NCI-H82 treated with DMSO at 0.1 percent for 48 hours (cell line): ENCODE data around the gene IDH3G.

Experiments
- DNase-seq: peaks from one replicate; lab custom pipeline; 2025; ENCODE audit not compliant: unreplicated experiment; lab: John Stamatoyannopoulos, UW

The IDH3G gene

DNA sequence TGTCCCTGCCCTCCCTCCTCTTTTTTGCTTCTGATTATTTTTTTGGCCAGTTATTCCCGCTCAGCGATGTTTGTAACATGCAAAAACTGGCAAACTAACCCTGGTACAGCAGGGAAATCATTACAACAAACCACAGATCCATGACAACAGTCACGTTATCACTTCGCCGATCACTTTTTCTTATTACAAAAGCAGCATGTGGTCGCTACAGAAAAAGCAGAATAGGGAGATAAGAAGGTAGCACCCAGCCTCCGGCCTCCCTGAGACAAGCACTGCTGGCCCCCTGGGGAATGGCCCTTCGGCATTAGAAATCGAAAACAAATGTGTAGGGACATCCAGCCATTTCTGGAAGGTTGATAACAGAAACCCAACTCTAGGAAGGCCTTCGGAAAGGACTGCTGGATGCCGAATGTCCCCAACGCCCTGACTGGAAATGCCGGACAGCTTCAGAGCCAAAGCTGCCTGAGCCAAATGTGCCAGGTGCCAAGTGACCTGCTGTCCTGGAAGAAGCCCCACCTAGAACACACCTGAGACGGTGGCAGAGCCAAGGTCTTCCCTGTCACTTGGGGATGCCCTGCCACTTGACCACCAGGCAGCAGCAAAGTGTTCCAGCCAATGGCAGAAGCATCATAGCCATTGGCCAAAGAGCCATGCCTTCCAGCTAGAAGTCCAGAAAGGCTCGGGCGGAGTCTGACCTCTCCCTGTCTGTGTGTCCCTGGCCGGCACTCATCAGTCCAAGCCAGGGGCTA, 2.9 kb downstream of the IDH3G start:
- no peak for DNase-seq

DNA sequence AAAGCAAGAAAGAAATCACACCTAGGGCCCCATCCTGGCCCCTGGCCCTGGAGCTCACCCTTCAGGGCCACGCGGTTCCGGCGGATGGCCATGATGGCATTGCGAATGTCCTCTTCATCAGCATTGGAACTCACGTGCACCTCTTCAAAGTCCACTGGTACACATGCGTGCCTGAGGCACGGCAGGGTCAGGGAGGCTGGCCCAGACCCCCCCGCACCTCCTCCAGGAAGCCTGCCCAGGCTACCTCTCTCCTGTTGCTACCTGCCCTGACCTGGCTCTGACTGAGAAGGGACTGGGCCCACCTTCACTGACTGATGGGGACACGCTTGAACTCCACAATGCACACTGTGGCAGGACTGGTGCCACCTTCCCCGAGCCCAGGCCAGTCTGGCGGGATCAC, 4.5 kb downstream of the IDH3G start:
- no peak for DNase-seq

DNA sequence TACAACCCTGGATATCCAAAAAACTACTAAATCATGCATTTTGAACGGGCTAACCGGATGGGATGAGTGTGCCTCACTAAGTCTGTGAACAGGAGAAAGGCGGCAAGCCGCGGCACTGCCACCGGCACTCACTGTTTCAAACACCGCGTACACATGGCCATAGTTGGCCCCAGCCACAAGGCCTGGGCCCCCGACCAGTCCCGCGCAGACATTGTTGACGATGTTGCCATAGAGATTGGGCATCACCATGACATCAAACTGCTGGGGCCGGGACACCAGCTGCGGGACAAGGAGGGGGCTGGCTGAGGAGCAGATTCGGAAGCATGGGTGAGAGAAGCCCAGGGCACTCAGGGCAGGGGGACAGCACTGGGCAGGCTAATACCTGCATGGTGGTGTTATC, 7.5 kb downstream of the IDH3G start:
- no peak for DNase-seq

DNA sequence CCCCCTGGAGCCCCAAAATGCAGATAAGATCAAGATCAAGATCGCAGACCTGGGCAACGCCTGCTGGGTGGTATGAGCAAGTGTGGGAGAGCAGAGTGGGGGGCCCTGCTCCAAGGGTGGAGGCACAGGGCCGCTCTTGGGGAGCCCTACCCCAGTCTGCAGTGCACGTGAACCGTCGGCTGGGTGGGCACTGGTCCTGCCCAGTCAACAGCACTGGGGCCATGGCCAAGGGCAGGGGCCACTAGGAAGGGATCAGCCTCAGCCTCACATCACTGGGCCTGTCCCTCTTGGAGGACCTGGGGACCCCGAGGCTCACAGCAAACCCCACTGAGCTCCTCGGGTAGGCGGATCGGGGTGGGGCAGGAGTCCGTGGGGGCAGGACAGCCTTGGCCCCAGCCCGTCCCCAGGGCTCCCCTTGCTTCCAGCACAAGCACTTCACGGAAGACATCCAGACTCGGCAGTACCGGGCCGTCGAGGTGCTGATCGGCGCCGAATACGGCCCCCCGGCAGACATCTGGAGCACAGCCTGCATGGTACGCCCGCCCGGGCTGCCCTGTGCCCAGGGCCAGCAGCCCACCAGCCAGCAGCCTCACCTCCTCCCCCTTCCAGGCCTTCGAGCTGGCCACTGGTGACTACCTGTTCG, 9.7 kb downstream of the IDH3G start:
- no peak for DNase-seq

DNA sequence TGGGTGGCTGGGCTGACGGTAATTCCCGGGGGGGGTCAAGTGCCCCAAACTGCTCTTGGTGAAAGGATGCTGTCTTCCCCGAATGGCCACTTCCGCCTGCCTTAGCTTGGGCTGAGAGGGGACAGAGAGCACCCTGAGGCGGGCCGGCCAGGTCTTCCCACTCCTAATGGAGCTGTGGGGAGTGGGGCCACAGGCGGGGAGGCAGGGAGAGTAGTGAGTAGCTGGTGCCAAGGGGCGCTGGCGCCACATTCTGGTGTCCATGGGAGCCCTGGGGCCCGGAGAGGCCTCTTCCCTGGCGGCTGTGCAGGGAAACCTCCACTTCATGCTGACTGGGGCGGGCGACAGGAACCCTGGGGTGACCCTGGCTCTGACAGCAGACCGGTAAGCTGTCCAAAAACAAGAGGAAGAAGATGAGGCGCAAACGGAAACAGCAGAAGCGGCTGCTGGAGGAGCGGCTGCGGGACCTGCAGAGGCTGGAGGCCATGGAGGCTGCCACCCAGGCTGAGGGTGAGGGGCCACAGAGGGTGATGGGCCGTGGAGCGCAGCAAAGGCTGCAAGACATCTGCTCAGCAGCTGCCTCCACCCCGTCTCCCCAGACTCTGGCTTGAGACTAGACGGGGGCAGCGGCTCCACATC, 10.7 kb downstream of the IDH3G start:
- DNase-seq = no peak

DNA sequence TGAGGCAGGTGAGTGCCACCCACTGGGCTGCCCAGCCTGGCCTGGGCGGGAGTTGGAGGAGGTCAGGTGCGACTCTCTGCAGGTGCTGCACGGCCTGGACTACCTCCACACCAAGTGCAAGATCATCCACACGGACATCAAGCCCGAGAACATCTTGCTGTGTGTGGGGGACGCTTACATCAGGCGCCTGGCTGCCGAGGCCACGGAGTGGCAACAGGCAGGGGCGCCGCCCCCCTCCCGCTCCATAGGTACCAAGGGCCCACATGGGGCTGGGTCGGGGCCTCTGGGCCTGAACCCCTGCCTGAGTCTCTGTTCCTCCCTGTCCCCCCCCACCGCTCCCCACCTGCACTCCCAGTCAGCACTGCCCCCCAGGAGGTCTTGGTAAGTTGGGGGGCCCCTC, 11.3 kb downstream of the IDH3G start:
- no peak for DNase-seq

DNA sequence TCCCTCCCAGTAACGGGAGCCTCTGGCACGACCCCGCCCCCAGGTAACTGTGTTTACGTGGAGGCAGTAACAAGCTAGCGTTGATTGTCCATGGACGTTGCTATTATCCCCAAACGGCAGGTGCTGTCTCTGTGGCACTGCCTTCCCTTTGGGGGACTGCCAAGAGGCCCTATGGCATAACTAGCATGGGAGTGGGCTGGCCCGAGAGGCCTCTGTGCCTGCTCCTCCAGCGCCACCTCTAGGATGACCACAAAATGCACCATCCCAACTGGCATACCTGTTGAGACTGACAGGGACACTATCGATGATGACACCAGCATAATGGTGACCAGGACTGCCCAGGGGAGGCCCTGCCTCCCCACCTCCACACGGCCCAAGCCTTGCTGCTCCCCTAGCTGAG, 11.9 kb downstream of the IDH3G start:
- DNase-seq = no peak

DNA sequence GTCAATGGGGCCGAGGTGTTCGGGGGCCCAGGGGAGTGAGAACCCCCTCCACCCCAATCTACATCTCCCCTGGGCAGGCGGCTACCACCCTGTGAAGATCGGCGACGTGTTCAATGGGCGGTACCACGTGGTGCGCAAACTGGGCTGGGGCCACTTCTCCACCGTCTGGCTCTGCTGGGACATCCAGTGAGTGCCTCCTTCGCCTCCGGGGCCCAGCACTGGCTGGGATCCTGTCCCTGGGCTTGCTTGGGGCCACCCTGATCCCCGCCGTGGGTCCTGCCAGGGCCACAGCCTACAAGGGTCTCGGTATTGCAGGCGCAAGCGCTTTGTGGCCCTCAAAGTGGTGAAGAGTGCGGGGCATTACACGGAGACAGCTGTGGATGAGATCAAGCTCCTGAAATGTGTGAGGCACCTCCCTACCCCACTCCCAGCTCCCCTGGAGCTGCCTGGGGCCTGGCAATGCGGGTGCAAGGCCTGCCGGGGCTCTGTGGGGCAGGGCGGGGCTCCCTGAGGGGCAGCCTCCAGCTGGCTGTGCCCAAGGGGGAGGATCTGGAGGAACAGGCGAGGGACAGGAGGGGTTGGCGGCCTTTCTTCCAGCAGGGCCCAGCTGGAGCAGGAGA, 12.6 kb downstream of the IDH3G start:
- no peak for DNase-seq

DNA sequence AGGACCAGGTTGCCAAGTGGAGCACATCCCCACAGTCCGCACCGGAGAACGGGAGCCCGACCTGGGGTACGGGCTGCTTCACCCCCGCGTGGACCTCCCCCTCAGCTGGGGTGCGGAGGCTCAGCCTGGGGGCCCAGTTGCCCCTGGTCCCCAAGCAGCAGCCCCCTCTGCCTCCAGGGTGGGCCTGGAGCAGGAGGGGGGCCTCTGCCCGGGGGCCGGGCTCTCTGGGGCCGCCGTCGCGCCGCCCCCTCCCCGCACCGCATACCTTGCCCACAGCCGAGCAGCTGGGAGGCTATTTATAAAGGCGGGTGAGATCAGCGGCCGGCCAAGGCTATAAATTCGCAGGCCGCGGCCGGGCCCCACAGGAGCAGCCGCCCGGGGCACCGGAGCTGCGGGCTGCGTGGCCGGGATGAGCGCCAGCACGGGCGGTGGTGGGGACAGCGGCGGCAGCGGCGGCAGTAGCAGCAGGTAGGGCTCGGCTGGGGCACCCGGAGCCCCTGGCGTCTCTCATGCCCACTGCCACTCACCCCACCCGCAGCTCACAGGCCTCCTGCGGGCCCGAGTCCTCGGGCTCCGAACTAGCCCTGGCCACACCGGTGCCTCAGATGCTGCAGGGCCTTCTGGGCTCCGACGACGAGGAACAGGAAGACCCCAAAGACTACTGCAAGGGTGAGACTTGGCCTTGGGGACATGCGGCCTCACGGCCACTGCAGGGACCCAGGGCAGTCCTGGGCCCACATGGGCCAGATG, 13.3 kb downstream of the IDH3G start, which contains the start of gene SRPK3:
Gene SRPK3 (plus strand): TSS at position 364 of the 750 bp plus-strand sequence. CDS start 46 bp downstream, at position 410.
- DNase-seq = no peak

DNA sequence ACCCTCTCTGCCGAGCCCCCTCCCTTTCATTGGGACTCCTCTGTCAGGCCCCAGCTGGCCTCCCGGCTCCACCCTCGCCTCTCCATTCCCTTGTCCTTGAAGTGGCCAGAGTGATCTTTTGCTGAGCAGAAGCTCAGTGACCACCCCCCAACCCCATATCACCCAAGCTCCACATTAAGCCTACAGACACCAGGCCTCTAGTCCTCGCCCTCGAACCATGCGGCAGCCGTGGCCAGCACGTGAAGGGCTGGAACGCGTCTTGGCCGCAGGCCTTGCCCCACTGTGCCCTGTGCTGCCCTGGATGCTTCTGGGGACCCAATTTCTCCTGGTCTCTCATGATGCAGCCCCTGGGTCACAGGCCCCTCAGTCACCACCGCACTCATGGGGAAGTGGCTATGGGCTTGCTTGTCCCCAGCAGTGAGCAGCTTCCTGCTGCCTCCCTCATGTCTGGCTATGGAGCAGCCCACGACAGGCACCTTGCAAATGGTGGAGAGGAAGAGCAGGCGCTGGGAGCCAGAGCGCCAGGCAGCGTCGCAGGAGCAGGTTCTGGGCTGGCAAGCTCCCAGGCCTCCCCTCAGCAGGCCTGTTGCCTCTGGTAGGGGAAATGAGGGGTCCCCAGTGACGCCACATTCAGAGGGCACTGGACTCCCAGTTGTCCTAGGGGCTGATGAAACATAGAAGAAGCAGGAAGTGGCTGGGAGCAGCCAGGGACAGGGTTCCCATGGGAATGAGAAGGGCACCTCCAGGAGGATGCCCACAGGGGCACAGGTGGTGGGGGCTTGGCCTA, 14.1 kb downstream of the IDH3G start:
- DNase-seq = no peak

DNA sequence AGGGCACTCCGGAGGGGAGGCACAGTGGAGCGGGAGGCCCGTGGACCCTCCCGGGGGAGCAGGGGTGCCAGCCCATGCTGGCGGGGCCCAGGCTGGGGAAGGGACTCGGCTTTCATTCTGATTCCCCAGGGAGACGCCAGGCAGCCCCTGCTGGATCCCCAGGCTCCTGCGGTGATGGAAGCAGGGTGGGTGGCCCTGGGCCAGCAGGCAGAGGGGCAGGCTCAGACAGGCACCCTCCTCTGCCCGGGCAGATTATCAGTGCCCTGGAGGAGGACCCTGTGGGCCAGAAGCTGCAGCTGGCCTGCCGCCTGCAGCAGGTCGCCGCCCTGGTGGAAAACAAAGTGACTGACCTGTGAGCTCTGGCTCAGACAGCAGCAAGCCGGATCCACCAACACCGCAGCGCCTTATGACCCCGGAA, 15.5 kb downstream of the IDH3G start:
- DNase-seq = no peak

DNA sequence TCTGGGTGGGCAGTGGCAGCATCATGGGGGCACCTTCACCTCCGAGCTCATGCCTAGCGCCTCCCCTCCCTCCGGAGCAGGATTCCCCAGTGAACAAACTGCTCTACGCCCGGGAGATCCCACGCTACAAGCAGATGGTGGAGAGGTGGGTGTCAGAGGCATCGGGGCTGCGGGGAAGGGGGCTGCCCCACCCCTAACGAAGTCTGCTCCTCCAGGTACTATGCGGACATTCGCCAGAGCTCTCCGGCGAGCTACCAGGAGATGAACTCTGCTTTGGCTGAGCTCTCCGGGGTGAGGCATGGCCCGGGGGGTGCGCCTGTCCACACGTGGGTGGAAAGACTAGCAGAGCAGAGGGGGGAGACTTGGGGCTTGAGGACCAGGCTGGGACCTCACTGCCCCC, 16.0 kb downstream of the IDH3G start:
- DNase-seq = no peak

DNA sequence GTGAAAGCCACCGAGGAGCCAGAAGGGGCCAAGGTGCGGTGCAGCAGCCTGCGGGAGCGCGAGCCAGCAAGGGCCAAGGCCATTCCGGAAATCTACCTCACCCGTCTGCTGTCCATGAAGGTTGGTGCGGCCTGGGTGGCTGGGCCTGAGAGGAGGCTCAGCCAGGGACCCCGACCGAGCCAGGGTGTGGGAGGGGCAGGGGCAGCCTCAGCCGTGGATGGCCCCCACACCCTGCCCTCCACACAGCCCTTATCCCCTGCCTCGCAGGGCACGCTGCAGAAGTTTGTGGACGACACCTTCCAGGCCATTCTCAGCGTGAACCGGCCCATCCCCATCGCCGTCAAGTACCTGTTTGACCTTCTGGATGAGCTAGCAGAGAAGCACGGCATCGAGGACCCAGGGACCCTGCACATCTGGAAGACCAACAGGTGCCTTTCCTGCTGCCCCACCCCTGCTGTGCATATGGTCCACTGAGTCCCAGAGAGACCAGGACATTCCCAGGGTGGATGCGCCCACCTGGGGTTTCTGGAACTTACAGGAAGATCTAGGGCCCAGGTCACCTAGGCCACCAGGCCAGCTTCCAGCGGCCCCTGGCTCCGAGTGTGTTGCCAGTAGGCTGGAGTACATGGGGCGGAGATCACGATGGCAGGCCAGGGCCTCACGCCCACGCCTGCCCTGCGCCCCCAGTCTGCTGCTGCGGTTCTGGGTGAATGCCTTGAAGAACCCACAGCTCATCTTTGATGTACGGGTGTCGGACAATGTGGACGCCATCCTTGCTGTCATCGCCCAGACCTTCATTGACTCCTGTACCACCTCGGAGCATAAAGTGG, 16.7 kb downstream of the IDH3G start:
- DNase-seq = no peak

DNA sequence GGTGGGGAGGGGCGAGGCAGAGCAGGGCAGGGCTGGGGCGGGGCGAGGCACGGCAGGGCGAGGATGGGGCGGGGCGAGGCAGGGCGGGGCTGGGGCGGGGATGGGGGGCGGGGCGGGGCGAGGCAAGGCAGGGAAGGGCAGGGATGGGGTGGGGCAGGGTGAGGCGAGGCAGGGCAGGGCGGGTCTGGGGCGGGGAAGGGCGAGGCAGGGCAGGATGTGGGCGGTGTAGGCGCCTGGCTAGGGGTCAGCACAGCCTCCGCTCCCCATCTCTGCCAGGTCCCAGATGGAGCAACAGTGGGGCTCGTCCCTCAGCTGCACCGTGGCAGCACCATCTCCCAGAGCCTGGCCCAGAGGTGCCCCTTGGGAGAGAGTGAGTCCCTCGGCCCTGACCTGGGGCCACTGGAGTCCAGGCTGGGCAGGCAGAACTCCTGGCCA, 17.5 kb downstream of the IDH3G start:
- DNase-seq = no peak

DNA sequence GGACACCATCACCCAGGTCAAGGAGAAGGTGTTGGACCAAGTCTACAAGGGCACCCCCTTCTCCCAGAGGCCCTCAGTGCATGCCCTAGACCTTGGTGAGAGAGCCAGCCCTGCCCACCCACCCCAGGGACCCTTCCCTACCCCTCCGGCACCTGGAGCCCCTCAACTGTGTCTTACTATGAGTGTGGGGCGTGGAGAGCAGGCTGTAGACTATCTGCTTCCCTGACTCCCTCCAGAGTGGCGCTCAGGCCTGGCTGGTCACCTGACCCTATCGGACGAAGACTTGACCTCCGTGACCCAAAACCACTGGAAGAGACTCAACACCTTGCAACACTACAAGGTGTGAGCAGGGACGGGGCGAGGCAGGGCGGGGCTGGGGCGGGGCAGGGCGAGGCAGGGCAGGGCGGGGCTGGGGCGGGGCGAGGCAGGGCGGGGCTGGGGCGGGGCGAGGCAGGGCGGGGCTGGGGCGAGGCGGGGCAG, 18.0 kb downstream of the IDH3G start:
- no peak for DNase-seq

DNA sequence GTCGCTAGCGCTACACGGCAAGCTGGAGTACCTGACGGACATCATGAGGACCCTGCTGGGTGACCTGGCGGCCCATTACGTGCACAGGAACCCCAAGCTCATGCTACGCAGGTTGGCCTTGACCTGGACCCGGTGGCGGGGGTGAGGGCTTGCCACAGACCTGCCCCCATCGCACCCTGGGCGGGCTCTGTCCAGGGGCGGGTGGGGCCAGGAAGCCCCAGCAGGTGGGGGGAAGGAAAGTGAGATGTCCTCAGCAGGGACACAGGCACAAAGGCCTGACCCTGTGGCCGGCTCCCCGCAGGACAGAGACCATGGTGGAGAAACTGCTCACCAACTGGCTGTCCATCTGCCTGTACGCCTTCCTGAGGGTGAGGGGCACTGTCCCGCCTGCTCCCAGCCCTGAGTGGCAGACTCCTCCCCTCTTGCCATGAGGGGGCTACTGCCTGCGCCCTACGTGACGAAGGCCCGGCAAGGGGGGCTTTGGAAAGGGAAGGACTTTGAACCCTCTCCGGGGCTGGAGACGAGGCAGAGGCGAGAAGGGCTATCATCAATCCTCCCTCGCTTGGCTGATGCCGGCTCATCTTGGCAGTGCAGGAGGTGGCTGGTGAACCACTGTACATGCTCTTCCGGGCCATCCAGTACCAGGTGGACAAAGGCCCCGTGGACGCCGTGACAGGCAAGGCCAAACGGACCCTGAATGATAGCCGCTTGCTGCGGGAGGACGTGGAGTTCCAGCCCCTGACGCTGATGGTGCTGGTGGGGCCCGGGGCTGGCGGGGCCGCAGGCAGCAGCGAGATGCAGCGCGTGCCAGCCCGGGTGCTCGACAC, 18.7 kb downstream of the IDH3G start:
- no peak for DNase-seq

DNA sequence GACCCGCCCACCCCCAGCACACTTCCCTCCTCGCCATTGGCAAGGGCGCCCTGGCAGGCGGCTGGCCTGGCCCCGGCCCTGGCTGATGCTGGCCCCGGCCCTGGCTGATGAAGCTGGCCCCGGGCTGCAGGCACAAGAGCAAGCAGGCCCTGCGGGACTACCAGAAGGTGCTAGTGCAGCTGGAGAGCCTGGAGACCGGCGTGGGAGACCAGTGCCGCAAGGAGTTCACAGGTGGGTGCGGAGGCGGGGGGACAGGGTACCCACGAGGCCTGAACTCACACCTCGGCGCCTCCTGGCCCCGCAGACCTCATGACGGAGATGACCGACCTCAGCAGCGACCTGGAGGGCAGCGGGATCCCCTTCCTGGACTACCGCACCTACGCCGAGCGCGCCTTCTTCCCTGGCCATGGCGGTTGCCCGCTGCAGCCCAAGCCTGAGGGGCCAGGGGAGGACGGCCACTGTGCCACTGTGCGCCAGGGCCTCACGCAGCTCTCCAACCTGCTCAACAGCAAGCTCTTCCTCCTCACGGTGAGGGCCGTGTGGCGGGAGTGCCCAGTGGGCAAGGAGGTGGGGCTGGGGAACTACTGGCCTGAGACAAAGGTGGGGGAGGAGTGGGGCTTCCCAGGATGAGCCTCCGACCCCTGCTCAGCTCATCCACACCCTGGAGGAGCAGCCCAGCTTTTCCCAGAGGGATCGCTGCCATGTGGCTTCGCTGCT, 19.4 kb downstream of the IDH3G start:
- no peak for DNase-seq
